Renal cortical epithelial cell (primary cell): ENCODE data around the gene SLC27A2. TPM values are rescaled to one million over a fixed set of nuclear protein-coding genes. Genes with fewer than 3 reads are reported as not detected.
"Not testable (repeated sequence)": the region's sequence is repeated elsewhere in the genome, so short reads cannot be mapped to it uniquely, and the experiment has no call there.

ENCODE experiments used
- DNase-seq: peaks from one replicate; pipeline ENCODE4 v3.0.0-alpha.2; 2011; ENCODE audit warnings: low read depth
- total RNA-seq: library from RNA; depleted of rRNA; stranded (reverse); fragments of >200 nt; gene quantifications from 2 replicates; pipeline ENCODE4 v1.2.3, GENCODE V29; 2014

The SLC27A2 gene
- 2.8 and 6.8 TPM in 2 replicates for total RNA-seq

GRCh38 chr15:50181969-50182218 lies at the start of gene SLC27A2:
Gene SLC27A2 (plus strand): TSS chr15:50182196. CDS start chr15:50182428, 232 bp downstream.
- DNase-seq, result no peak

DNA sequence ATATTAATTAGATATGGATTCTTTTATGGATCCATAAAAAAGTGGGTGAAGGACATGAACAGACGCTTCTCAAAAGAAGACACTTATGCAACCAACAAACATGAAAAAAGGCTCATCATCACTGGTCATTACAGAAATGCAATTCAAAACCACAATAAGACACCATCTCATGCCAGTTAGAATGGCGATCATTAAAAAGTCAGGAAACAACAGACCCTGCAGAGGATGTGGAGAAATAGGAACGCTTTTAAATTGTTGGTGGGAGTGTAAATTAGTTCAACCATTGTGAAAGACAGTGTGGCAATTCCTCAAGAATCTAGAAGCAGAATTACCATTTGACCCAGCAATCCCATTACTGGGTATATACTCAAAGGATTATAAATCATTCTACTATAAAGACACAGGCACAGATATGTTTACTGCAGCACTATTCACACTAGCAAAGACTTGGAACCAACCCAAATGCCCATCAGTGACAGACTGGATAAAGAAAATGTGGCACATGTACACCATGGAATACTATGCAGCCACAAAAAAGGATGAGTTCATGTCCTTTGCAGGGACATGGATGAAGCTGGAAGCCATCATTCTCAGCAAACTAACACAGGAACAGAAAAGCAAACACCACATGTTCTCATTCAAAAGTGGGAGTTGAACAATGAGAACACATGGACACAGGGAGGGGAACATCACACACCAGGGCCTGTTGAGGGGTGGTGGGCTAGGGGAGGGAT lies 49.6 kb upstream of the SLC27A2 start:
- DNase-seq, result not testable (repeated sequence)

- DNase-seq, result peak; percentile 81
Observed at GRCh38 chr15:50134524-50135024, 47.4 kb upstream of the SLC27A2 start.

DNA sequence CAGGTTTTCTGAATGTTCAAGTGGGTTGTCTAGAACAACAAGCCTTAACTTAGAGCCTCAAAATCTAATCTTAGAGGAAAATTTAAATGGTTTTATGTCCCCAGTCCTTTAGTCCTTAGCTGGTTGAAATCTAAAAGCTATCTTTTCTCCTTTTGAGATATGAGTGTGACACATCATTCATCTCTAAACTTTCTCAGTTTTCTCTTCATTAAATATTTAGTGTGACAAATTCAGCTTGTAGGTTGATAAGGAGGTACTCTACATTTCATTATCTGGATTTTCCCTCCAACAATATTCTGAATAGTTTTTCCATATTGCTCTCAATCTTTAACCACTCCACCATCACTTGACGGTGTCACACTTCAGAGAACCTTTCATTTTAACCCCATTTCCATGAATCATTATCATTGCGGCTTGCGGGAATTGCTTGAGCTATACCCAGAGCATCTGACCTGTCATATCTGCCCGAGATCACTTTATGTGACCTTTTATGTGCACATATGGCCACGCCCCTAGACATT lies 46.9 kb upstream of the SLC27A2 start:
- DNase-seq, result peak; percentile 18

- DNase-seq, result peak; percentile 54
Observed at GRCh38 chr15:50137330-50137761, 44.6 kb upstream of the SLC27A2 start.

DNA sequence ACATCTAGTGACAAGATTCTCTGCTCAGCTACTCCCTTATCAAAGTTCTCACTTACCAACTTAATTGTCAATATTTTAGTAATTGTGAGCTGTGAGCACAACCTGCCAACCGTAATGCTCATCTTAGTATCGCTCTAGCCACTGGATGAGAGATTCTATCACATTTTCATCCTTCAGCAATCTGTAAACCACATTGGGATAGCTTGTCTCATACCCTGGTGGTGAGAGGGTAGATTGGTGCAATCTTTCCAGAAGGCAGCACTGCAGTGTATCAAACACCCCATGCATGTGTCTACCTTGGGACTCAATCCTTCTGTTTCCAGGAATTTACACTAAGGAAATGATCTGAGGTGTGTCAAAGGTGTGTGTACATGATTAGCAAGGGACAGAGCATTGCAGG lies 44.1 kb upstream of the SLC27A2 start:
- DNase-seq, result no peak

DNA sequence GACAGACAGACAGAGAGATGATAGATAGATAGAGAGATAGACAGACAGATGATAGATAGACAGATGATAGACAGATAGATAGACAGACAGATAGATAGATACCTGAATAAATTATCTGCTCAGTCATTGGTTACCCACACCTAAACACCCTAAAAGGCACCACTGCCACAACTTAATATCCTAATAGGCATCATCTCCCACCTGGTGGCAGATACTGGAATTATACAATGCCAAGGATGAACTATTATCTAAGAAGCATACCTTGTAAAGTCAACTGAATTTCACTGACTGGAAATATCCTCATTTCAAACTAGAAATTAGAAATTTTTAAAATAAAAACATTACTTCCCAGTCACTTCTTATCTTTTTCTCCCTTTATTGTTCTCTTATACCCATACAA lies 43.6 kb upstream of the SLC27A2 start:
- DNase-seq, result no peak

DNA sequence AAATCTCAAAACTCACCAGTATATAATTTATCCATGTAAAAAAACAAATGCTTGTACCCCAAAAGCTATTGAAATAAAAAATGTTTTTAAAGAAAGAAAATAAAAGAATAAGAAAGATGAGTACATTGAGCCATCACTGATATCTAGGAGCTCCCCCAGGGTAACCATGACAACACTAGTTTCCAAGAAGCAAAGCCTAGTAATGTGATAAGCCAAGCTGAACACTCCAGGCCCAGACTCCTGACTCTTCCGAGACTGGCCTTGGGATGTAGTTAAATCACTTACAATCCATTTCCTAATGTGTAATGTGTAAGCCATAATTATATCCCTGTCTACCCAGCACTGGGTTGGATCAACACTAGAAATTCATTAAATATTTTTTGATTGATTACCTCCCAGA lies 41.9 kb upstream of the SLC27A2 start:
- no peak for DNase-seq

- DNase-seq, result no peak
Observed at GRCh38 chr15:50140983-50141382, 41.0 kb upstream of the SLC27A2 start.

GRCh38 chr15:50141856-50142255 lies 40.1 kb upstream of the SLC27A2 start:
- no peak for DNase-seq

GRCh38 chr15:50143255-50143860 lies 38.6 kb upstream of the SLC27A2 start:
- peak; percentile 57 for DNase-seq

GRCh38 chr15:50144341-50145120 lies 37.5 kb upstream of the SLC27A2 start:
- no peak for DNase-seq

GRCh38 chr15:50145451-50145872 lies 36.5 kb upstream of the SLC27A2 start:
- DNase-seq, result peak; percentile 79

GRCh38 chr15:50146632-50147031 lies 35.4 kb upstream of the SLC27A2 start:
- no peak for DNase-seq

- DNase-seq, result peak; percentile 74
Observed at GRCh38 chr15:50148362-50148963, 33.5 kb upstream of the SLC27A2 start.

DNA sequence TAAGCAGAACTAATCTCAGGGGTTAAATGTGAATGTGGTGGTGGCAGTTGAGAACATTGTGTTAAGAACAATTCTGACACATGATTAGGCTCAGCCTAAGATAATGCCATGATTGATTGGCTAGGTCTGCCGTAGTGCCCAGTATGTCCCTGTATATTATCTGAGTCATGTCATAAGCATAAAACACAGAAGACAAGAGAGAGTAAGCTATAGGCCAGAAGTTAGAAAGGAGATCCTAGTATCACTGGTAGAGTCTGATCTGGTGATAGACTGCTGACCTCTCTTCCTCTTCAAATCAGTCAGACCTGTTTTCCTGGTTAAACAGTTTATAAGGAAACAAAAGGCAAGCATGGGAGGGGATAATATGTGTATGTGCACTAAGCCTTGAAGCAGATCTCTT lies 32.9 kb upstream of the SLC27A2 start:
- DNase-seq, result peak; percentile 30

- no peak for DNase-seq
Observed at GRCh38 chr15:50150349-50150748, 31.6 kb upstream of the SLC27A2 start.

DNA sequence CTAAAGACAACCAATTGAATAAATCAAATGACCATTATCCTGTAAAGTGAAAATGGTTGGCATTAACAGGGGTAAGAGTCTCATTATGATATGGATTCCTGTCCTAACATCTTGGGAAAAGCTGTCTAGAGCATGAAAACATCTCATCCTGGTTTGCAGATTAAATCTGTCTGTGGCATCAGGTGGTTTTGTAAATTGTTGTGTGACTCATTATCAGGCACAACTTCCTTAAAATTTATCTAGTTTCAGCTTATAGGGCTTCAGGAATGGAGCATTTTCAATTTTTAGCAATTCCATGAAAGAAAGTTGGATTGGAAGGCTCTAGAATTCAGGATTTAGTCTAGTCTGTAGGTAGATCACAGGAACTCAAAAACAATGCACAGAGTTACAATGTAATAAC lies 31.1 kb upstream of the SLC27A2 start:
- no peak for DNase-seq

- no peak for DNase-seq
Observed at GRCh38 chr15:50151476-50151875, 30.5 kb upstream of the SLC27A2 start.

- not testable (repeated sequence) for DNase-seq
Observed at GRCh38 chr15:50158236-50158635, 23.8 kb upstream of the SLC27A2 start.

- peak; percentile 63 for DNase-seq
Observed at GRCh38 chr15:50162969-50163718, 18.9 kb upstream of the SLC27A2 start.
